Endothelial cell of umbilical vein (primary cell): ENCODE data around the gene MYO15A.

ENCODE experiments used
- EZH2 ChIP-seq: IDR thresholded peaks from 2 replicates; pipeline ENCODE4 v1.6.1; 2012; ENCODE audit warnings: borderline replicate concordance, low read depth, mild to moderate bottlenecking, moderate library complexity, low read length, inconsistent platforms; ENCODE audit not compliant: severe bottlenecking
- FOS ChIP-seq: IDR thresholded peaks from 2 replicates; pipeline ENCODE4 v1.6.1; 2011; ENCODE audit warnings: mild to moderate bottlenecking, low read length, moderate library complexity, borderline replicate concordance; ENCODE audit not compliant: insufficient read depth
- JUN ChIP-seq: IDR thresholded peaks from 2 replicates; pipeline ENCODE4 v1.6.1; 2011; ENCODE audit warnings: borderline replicate concordance, low read depth; ENCODE audit not compliant: insufficient read length, insufficient read depth
- POLR2A ChIP-seq: IDR thresholded peaks from 2 replicates; pipeline ENCODE4 v1.6.1; 2012; ENCODE audit warnings: low read depth, mild to moderate bottlenecking, control low read depth, low read length
- POLR2AphosphoS5 ChIP-seq: IDR thresholded peaks from 2 replicates; pipeline ENCODE4 v1.6.1; 2012; ENCODE audit warnings: low read depth, mild to moderate bottlenecking, control low read depth, low read length, moderate library complexity; ENCODE audit not compliant: insufficient read depth
- TF ChIP-seq, protein P1 (sequence below), 2 donors: IDR thresholded peaks; 1 replicate in 1 of 2; 2 replicates in 1 of 2; pipeline ENCODE4 v1.5.1; 2011; ENCODE audit warnings: low read length in 2 of 2, mild to moderate bottlenecking in 2 of 2, moderate library complexity in 2 of 2, control low read depth in 1 of 2, inconsistent platforms in 1 of 2, low read depth in 1 of 2; ENCODE audit not compliant: insufficient read depth in 1 of 2; ENCODE audit errors: extremely low read depth in 1 of 2

DNA sequence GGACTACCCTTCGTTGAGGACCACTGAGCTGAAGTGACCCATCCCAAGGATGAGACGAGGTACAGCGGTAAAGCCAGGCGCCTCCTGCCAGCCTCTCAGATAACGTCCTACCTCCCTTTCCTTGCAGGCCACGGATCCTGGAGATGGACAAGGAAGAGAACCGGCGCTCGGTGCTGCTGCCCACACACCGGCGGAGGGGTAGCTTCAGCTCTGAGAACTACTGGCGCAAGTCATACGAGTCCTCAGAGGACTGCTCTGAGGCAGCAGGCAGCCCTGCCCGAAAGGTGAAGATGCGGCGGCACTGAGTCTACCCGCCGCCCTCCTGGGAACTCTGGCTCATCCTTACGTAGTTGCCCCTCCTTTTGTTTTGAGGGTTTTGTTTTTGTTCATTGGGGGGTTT is 99.5 kb downstream of the MYO15A start:
- TF ChIP-seq, protein P1, sequence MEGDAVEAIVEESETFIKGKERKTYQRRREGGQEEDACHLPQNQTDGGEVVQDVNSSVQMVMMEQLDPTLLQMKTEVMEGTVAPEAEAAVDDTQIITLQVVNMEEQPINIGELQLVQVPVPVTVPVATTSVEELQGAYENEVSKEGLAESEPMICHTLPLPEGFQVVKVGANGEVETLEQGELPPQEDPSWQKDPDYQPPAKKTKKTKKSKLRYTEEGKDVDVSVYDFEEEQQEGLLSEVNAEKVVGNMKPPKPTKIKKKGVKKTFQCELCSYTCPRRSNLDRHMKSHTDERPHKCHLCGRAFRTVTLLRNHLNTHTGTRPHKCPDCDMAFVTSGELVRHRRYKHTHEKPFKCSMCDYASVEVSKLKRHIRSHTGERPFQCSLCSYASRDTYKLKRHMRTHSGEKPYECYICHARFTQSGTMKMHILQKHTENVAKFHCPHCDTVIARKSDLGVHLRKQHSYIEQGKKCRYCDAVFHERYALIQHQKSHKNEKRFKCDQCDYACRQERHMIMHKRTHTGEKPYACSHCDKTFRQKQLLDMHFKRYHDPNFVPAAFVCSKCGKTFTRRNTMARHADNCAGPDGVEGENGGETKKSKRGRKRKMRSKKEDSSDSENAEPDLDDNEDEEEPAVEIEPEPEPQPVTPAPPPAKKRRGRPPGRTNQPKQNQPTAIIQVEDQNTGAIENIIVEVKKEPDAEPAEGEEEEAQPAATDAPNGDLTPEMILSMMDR (IDR thresholded peaks at IDR 0.05; ENCODE audit: extremely low read depth in 1 of 2, insufficient read depth in 1 of 2, low read depth in 1 of 2, low read length in 2 of 2): no peak
- TF ChIP-seq EZH2 (no peak), FOS (no peak), POLR2A (no peak), JUN (no peak), POLR2AphosphoS5 (no peak)
